Diencephalon (tissue), 1 donor: ENCODE data around the gene ERI3. TPM values are rescaled to one million over a fixed set of nuclear protein-coding genes. Genes with fewer than 3 reads are reported as not detected.

Source experiments
- small RNA-seq: library from RNA; depleted of rRNA; stranded (forward); fragments of <200 nt; gene quantifications from one replicate; pipeline ENCODE3, GENCODE V24; 2014
- total RNA-seq: library from RNA; depleted of rRNA; stranded (reverse); fragments of >200 nt; gene quantifications from one replicate; pipeline ENCODE4 v1.2.3, GENCODE V29; 2014

Gene ERI3
- total RNA-seq: 94.3 TPM

GRCh38 chr1:44354840-44355581 lies at the start of gene ERI3:
TSS of gene ERI3 (minus strand) at chr1:44355257. CDS start at chr1:44355026, 231 bp downstream.

GRCh38 chr1:44213222-44214112 lies 141.6 kb downstream of the ERI3 start, which contains the start of gene DMAP1:
TSS of gene DMAP1 (plus strand) at chr1:44213471. CDS start at chr1:44213754, 283 bp downstream.

Small RNAs within 50 kb of the gene (small RNA-seq; reads per million reads assigned to genes)
- gene AL035417.1: not detected
- not detected for gene RNU6-369P

Other genes with a start within 250 kb of the ERI3 start
- gene KLF17, start 236.4 kb downstream of the ERI3 start, total RNA-seq: 0.46 TPM
- gene KLF18, start 213.6 kb downstream of the ERI3 start, total RNA-seq: not detected
- gene DMAP1, start 141.8 kb downstream of the ERI3 start, total RNA-seq: 42.0 TPM
- gene RNF220, start 50.0 kb upstream of the ERI3 start, total RNA-seq: 66.7 TPM